HG03095 (cell line): ENCODE data around the gene COL4A2.

ENCODE experiments used
- ATAC-seq: cut with Tn5 transposase; IDR thresholded peaks from one replicate; pipeline ENCODE4 v1.9.1; 2021; ENCODE audit warnings: moderate library complexity; ENCODE audit not compliant: unreplicated experiment

Gene COL4A2

DNA sequence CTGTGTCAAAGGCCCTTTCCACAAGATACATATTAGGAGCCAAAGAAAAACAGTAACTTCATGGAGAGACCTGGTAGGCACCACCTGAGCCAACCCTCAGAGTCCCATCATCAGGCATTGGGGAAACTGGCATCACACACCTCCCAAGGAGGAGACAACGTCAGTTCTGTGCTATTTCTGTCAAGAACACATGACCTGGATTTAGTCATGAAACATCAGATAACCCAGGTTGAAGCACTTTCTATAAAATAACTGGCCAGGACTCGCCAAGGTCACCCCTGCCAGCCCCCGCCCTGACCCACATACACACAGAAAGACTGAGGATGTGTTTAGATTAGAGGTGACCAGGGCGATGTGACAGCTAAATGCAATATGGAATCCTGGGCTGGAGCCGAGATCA lies 35.8 kb upstream of the COL4A2 start:
- ATAC-seq: no peak

- ATAC-seq: no peak
Measured at GRCh38 chr13:110272227-110272626, 34.9 kb upstream of the COL4A2 start.

DNA sequence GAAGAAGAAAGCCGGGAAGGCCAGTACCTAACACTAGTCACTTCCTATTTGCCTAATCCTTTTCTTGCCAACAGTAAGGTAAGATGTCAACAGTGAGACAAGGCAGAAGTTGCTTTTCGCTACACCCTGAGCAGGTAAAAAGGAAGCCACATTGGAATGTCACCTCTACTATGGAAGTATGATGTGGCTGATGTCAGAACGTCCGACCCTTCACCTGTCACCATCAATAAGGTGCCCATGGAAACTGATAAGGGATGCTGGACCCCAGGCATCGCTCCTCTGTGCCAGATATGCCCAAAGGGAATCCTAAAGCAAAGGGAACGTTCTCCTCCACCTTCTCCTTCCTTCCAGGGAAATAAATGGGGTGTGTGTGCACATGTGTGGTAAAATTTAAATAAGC lies 34.4 kb upstream of the COL4A2 start:
- no peak for ATAC-seq

DNA sequence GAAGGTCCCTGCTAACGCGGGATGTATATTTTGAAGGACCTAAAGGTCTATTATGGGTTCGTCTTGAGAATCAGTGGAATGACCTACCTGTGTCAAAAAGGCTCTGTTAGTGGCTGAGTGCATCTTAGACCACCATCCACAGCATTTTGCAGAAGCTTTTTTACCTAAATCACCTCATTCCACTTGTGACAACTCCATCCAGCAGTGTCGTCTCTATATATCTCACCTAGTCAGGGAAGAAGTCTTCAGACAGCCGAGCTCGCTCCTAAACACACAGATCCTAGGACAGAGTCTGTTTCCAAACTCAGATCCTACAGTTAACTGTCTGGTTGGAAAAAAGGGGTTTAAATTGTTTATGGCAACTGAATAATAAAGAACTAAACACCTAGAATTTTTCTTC lies 33.8 kb upstream of the COL4A2 start:
- no peak for ATAC-seq

DNA sequence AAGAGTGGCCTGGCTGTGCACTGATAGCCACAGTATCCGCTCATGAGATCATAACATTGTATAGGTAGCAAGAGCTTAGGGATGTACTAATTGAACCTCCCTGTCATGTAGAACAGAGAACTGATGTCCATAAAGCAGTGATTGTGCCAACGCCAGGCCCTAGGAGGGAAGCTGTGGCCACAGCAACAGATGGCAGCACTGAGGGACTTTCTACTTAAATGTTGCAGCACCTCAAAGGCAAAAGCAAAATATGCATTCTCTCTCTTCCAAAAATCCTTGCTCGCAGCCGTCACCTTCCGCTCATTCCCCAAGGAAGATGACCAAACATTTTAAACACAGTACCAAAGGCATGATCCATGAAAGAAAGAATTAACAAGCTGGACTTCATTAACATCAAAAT lies 32.4 kb upstream of the COL4A2 start:
- no peak for ATAC-seq

- ATAC-seq: no peak
Measured at GRCh38 chr13:110275931-110276552, 31.0 kb upstream of the COL4A2 start.

DNA sequence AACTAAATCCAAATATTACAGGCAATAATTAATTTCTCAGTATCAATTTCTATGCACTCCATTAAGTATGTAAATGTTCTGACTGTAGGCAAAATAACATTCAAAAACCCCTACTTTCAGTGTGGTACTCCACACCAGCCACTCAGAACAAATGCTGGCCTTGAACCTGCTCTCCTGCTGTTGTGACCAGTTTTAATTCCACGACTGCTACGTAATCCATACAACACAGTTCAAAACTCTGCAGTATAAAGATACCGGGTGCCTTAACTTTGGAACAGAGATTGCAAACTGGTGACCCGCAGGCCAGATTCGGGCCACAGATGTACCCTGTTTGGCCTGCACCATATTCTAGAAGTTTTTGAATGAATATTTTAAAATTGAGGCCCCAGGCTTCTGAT lies 30.5 kb upstream of the COL4A2 start:
- ATAC-seq: no peak

GRCh38 chr13:110277357-110277975 lies 29.6 kb upstream of the COL4A2 start:
- no peak for ATAC-seq

GRCh38 chr13:110278859-110279258 lies 28.2 kb upstream of the COL4A2 start:
- no peak for ATAC-seq

DNA sequence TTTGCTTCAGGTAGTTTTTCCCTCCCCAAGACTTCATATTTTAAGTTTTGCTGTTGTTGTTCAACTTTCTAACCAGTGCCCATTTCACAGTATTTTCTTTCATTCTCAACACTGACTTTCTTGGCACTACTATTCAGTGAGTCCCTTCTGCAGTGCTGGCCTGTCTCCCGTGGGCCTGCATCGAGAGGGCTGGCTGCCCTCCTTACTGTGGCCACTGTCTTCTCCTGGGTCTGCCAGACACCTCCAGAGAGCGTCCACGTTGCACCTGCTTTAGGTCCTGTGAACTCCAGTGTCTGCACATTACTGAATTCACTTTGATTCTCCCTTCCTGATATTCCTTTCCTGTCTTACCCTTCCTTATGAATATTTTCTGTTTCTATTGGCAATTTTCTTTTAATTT lies 27.4 kb upstream of the COL4A2 start:
- no peak for ATAC-seq

DNA sequence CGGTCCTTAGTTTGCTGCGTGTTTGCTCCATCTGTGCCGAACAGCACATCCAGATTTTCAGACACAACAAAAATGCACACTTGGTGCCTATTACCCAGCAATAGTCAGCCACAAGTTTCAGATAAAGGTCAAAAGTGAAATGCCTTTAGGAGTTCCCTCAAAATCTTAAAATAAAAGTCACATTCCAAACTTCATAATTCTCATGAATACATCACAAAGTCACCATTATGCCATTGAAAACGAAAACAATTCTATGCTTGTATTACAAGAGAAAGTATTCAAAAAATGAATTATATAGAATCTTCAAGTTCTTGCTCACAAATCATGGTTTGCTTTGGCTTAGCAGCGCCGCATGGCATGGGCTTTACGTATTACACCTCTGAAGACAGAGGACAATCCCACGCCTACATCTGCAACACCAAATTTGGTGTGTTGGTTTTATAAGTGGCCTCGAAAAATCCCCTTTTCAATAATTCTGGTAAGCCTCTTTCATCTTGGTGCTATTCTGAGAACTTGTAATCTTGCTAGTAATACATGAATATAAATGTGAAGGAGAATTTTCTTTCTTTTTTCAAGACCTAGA lies 26.8 kb upstream of the COL4A2 start:
- no peak for ATAC-seq

DNA sequence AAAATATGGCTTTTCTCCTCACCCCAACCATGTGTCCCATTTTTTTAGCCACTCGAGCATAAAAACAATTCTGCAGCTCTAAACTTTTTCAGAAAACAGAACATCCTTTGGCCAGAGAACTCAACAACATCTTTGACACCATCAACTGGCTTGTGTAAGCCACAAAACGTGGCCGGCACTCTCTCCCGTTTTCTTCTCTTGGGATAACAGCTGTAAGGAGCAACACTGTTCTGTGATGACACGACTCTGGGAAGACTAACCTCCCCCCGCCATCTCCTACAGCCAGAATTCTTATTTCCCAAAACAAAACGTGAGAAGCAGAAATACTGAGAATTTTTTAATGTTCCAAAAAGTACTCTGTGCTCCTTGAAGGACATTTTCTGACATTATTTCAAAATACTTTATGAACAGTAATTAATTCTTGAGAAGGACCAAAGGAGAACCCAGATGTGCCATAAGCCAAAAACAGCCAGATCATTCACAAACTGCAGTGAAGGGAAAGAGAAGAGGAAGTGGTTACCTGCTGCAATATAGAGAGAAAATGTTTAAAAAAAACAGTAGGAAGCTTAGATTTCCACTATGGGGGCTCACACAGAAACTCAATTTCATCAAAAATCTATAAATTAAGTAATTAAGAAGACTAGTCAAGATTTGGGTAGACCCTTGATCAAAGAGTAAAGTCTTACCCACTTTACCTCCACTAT lies 25.9 kb upstream of the COL4A2 start:
- no peak for ATAC-seq

DNA sequence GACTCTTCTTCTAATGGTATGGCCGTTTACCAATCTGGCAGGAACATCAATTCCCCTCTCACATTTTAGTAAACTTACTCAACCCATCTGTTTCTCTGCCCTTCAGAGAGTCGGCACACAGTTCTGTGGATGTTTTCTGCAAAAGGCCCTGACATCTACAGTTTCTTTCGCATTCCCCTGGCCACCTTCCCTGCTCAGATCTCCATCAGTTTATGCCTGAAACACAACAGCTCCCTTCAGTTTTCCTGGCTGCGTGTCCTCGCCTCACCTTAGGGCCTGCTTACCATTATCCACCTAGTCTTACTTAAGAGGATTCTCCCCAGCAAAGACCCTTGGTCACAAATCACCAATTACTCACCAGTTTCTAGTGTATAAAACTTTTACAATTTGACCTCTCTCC lies 25.3 kb upstream of the COL4A2 start:
- ATAC-seq: no peak

DNA sequence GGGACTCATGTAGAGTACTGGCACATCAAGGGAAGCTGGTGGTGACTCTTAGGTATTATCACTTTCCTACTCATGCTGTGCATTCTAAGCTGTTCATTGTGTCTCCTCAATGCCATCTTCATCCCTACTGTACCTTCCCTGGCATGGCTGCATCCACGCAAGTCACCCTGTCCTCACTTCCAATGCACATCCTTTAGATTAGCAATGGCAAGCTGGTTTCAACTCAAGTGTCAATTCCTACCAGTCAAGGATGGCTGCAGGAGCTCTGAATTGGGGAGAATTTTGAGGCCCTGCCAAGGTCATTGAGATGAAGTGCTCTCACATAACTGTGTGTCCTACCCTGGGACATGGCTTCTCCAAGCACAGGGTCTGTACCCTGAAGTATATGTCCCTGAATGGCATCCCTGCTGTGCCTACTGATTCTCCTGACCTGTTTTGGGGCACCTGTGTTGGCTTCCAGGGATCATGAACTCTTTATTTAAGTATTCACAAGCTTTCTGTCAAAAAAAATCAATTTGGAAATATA lies 24.7 kb upstream of the COL4A2 start:
- no peak for ATAC-seq

- no peak for ATAC-seq
Measured at GRCh38 chr13:110283736-110284517, 23.2 kb upstream of the COL4A2 start.

DNA sequence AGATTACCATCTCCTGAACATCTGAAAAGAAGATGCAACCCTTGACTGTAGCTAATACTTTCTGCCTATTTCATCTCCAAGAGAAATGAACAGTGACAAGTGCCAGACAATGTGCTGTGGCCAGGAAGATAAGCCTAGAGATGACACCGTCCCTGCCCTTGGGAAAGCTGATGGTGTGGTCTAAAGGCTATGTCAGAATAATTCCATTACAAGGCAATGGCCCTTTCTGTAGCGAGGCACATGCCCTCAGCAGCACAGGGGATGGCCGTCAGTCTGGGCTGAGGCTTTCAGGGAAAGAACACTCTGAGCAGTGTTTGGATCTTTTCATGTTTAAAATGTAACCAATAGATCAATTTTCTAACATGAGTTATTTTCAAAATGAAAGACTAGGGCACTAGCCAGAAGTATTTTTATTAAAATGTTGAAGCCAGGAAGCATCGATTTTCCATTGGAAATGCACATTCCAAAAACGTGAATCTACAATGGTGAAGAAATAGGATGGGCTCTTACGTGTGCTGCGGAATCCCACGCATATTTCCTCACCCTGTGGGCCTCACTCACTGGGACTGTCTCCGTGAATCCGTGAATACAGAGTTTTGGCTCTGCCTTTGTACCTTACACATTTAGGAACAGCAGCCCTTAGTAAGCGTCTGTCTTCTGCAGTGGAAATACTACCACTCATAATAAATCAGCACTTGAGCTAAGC lies 22.2 kb upstream of the COL4A2 start:
- ATAC-seq: no peak

DNA sequence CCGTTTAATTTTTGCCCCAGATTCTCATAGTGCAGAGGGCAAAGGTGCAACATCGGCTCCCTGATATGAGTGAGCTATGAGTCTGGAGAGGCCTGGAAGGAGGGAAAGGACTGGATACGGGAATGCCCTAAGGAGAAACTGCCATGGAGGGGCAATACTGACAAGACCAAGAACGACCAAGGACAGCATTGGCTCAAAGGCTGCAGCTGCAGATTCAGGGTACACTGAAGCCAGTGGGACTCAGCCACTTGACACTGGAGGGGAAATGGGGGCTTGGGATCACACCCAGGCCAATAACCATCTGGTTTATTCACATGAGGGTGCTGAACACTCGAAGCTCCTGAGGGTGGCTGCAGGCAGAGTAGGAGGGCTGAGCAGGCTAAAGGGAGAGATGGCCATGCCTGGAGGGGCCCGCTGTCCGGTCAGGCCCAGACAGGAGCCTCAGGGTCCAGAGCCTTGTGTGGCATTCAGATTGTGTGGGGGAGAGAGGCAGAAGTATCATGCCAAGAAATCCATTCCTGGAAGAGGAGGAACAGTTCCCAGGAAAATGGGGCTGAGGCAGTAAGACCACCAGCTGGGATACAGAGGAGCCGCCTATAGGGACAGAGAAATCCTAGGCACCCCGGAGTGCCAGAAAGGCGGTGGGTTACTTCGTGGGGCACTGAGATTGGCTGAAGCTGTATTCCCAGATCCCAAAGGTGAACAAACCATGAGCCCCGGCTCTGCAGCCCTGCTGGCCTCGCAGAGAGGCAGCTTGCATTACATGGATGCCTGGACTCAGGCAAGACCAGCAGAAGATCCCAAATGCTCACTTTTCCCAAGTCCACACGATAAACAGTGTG lies 20.9 kb upstream of the COL4A2 start:
- ATAC-seq: no peak

- no peak for ATAC-seq
Measured at GRCh38 chr13:110286833-110287819, 20.0 kb upstream of the COL4A2 start.
